Right forelimb (tissue), 1 donor: ENCODE data around the gene NRSN2.

Source experiments
- DNase-seq: peaks from one replicate; pipeline ENCODE4 v3.0.0-alpha.2; 2018

Gene NRSN2, protein sequence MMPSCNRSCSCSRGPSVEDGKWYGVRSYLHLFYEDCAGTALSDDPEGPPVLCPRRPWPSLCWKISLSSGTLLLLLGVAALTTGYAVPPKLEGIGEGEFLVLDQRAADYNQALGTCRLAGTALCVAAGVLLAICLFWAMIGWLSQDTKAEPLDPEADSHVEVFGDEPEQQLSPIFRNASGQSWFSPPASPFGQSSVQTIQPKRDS

DNA sequence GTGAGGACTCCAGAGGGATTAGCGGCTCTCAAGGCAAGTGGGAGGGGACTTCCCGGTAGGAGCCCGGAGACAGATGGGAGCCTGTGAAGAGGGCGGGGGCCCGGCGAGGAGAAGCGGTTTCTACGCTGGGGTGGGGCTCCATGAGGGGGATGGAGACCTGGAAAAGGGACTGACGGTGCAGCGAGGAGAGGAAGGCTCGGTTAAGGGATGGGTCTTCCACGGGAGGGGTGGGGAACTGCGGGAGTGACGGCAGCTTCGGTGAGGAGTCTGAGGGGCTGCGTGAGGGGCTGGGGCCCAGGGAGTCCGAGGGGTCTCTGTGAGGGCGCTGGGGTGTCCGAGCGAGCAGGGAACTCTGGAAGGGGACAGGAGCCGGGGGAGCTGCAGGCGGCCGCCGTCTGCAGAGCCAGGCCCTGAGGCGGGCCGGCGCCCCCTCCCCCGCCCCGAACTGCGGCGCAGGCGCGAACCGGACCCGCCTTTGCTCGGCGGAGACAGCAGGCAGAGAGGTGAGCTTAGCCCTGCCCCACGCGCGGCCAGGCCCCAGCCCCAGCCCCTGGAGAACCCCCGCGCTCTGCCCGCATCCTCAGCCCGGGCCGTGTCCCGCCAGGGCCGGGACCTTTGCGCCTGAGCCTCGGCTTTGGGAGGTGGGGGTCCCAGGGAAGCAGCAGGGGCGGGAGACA, at the start of gene NRSN2:
Gene NRSN2, plus strand, starts transcription at position 472 of the 677 bp plus-strand sequence. CDS start 2,533 bp downstream, outside the sequence.
- DNase-seq = peak; percentile 84

DNA sequence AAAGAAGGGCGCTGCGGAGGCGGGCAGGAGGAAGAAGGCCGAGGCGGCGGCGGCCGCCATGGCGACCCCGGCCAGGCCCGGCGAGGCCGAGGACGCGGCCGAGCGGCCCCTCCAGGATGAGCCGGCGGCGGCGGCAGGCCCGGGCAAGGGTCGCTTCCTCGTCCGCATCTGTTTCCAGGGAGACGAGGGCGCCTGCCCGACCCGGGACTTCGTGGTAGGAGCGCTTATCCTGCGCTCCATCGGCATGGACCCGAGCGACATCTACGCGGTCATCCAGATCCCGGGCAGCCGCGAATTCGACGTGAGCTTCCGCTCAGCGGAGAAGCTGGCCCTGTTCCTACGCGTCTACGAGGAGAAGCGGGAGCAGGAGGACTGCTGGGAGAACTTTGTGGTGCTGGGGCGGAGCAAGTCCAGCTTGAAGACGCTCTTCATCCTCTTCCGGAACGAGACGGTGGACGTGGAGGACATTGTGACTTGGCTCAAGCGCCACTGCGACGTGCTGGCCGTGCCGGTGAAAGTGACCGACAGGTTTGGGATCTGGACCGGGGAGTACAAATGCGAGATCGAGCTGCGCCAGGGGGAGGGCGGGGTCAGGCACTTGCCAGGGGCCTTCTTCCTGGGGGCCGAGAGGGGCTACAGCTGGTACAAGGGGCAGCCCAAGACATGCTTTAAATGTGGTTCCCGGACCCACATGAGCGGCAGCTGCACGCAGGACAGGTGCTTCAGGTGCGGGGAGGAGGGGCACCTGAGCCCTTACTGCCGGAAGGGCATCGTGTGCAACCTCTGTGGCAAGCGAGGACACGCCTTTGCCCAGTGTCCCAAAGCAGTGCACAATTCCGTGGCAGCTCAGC, 48.8 kb upstream of the NRSN2 start:
- peak; percentile 73 for DNase-seq

DNA sequence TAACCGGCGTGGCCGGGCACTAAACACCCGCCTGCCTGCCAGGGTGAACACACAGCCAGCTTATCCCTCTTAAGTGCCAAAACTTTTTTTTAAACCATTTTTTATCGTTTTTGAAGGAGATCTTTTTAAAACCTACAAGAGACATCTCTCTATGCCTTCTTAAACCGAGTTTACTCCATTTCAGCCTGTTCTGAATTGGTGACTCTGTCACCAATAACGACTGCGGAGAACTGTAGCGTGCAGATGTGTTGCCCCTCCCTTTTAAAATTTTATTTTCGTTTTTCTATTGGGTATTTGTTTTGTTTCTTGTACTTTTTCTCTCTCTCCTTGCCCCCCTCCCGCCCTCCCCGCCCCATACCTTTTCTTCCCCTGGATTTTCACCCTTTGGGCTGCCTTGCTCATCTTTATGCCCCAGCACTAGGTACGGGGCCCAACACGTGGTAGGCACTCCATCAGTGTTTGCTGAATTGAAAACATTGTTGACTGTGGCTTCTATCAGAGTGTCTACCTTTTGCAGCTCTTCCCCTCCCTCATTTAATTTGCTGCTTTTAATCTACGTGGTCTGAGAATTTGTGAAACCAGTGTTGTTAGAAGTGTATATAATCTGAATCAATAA, 48.0 kb upstream of the NRSN2 start:
- DNase-seq = no peak

DNA sequence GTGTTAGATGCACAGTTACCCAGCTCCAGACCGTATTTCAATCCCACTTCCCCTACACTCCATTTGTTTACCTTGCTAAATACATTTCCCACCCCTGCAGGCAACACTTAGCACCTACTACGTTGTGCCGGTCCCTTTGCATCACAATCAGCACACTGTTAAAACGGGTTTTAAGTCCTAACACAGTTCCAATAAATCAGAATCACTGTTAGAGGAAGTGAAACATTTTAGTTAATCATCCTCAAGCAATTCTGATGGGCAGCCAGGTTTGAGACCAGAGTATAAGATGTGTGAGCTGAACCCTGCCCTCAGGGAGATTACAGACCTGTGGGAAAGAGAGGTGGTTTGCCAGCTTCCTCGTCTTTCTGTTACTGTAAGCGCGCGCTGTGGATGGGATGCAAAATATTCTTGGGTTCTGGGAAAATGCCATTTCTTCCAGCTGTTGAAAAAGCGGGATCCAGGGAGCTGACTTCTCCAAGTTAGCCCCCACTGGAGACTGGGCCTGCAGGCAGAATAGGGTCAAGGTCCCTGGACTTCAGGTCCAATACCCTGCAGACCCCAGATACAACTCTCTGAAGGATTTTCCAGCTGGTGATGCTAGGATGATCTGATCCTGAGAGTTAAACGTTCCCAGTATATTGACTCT, 46.4 kb upstream of the NRSN2 start:
- DNase-seq = peak; percentile 58

DNA sequence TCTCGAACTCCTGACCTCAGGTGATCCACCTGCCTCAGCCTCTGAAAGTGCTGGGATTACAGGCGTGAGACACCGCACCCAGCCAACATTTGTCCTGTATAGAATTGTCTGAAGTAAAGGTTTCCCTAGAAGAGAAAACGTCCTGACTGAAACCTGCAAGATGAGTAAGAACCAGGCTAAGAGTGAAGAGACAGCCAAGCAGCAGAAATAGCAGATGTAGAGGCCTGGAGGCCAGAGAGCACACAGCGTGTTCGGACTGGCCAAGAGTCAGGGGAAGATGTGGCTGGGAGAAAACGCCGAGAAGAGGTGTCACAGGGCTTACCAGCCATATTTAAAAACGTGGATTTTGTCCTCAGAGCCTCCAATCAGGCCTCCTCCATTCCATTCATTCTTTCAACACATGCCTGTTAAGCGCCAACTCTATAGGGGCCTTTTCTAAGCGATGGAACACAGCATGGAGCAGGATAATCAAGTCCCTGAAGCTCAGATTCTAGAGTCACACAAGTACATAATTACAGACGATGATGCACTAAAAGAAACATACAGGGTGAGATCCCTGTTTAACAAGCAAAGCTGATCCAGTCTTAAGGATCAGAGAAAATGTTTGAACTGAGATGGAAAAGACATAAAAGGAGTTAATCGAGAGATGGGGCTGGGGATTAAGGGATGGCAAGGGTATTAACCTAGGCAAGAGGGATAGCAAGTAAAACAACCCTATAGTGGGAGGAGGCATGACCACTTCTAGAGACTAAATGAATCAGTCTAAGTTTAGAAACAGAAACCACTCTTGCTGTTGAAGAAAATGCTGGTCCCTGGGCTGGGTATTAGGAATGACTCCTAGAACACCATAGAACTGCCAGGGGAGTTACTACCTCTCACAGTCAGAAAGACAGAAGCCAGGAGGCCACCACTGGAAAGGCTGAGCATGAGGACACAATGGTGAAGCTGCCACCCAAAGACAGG, 44.7 kb upstream of the NRSN2 start:
- DNase-seq = no peak

DNA sequence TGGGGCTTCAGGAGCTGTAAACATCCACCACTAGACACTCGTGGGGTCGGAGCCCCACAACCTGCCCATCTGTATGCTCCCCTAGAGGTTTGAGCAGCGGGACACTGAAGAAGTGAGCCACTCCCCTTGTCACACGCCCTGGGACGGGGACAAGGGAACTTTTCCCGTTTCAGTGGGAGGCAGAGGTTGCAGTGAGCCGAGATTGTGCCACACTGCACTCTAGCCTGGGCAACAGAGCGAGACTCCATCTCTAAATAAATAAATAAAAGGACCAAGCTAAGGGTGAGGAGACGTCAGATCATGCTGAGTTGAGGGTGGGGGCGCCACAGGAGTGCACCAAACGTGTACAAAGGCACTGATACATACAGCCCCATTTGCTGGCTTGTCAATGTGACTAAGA, 41.2 kb upstream of the NRSN2 start:
- DNase-seq = no peak

DNA sequence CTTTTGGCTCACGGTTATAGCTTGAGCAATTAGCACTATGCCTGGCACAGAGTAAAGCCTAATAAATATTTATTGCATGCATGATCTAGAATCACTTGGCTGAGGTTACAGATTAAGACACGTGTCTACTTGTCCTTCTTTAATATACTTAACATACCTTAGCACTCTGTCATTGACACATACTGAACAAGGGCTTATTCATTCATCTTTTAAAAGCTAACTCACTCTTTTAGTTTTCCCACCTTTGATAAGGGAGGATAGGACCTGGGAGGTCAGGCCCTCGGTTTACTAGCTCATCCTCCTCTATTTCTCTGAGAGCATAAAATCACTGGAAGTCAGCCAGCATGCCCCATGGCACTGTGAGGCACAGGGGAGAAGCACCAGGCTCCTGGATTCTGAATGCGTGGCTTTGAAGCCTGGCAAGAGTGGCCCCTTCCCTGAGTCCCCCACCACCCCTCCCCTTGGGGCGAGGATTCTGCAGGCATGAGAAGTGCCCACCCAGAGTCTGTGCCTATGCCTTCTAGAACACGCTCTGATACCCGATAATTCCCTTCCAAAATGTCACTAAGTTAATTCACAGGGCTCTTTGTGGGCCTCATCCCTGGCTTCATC, 38.4 kb upstream of the NRSN2 start:
- no peak for DNase-seq

DNA sequence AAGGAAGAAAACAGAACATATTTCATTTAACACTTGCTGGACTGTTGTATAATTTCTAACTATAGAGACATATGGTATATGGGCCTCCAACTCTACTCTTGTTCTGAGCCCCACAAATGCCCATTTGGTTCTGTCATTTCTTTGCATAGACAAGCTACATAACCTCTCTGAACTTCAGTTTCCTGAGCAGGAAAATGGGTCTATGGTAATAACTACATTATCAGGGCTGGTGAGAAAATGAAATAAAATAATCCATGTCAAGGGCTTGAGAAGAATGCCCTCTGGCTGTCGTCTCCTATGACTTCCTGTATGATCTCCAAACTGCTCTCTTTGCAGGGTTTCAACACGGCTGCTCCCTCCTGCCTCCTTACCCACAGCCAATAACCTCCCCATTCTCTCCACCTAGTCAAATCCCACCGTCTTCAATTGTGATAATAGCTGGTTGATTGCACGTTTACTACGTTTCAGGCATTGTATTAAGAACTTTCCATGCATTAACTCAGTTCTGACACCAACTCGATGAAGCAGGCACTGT, 37.5 kb upstream of the NRSN2 start:
- no peak for DNase-seq

DNA sequence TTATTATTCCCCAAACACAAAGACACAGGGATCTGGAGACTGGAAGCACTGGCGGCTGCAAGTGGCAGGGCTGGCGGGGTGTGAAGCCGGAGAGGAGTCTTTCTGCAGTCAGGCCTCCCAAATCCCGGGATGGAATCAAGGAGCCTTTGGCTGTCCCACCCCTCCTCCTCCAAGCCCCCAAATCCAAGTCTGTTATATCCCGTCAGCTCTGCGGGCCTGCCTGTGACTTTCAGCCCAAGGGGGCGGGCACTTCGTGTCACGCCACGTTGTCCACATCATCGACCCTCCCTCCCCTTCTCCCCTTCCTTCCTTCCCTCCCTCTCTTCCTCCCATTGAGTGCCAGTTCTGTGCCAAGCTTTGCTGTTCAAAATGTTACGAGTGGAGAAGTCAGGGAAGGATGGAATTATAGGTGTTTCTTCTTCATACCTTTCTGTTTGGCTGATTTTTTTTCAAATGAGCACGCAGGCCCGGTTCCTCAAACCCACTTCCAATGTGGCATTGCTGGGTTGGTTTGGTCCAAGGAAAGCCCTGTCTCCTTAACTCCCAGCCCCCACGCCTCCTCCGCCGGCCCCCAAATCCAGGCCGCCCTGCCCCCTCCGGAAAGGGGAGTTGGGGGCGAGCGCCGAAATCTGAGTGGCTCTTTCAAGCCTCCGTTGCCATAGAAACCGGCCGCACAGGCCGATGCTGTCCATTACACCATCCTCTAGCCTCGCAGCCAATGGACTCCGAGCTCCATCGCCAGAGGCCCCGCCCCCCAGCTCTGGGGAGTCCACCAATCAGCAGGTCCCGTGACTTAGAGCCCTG, 36.9 kb upstream of the NRSN2 start:
- peak; percentile 98 for DNase-seq

DNA sequence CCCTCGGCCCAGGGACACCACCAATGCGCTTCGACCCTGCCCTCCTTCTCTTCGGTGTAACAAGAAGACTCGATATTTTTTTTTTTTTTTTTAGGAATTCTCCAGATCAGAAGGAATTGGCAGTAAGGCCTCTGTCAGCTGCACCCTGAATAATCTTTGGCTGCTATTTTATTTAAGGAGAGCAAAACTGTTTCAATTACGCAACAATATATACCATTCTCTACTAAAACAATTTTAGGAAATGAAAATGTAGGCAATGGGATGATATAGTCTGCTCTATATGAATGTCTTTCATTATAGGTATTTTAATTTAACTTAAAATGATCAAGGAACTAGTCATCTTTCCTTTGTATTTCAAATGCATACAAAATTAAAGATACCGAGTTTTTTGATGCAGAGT, 36.3 kb upstream of the NRSN2 start:
- no peak for DNase-seq

DNA sequence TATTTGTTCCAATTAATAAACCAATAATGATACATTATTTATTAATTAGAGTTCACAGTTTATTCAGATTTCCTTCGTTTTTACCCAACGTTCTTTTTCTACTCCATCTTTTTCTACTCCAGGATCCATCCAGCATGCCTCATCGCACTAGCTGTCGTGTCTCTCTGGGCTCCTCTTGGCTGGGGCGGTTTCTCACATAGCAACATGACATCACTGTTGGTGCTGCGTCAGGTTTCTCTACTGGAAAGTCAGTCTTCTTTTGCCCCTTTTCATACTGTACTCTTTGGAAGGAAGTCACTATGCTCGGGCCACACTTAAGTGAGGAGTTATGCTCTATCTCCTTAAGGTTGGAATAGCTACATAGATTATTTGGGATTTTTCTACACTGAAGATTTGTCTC, 35.3 kb upstream of the NRSN2 start:
- DNase-seq = no peak

DNA sequence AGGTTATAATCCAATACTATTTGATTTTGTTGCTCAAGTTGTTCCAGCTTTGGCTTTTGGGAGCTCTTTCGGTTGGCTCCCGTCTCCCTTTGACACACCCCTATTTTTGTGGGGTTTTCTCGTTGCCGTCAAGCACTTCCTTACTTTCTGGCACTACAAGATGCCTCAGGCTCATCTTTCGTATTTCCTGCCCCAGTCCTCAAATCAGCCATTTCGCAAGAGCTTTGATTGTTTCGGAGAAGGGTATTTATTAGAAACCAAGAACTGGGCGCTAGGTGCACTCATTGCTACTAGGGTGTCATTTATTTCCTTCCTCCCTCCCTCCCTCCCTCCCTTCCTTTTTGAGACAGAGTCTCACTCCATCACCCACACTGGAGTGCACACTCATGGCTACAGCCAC, 34.8 kb upstream of the NRSN2 start:
- DNase-seq = no peak

DNA sequence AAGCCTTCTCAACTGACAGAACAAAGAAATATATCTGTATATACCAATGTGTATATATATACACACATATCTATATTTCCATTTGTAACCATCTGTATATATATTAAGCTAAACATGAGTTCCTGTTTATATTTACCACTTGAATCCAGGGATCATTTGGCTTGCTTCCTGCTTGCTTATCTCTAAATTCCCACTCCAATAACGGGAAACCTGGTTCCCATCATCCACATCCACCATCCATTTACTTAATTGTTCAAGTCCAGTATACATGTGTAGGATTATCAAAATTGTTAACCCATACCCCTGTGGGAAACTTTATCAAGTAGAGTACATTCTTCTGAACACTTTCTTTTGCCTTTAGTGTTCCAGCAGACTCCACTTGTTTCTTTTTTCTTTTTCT, 34.0 kb upstream of the NRSN2 start:
- no peak for DNase-seq

DNA sequence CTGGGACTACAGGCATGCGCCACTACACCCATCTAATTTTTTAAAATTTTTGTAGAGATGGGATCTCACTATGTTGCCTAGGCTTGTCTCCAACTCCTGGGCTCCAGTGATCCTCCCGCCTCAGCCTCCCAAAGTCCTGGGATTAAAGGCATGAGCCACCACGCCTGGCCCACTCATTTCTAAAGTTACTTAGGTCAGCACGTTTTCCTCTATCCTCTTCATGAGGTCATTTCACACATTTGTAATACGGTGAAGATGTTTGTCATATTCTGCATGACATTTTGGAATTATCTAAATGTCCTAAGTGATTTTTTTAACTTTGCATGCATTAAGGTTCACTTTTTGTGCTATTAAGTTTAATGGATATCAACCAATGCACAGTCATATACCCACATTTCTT, 33.5 kb upstream of the NRSN2 start:
- no peak for DNase-seq

DNA sequence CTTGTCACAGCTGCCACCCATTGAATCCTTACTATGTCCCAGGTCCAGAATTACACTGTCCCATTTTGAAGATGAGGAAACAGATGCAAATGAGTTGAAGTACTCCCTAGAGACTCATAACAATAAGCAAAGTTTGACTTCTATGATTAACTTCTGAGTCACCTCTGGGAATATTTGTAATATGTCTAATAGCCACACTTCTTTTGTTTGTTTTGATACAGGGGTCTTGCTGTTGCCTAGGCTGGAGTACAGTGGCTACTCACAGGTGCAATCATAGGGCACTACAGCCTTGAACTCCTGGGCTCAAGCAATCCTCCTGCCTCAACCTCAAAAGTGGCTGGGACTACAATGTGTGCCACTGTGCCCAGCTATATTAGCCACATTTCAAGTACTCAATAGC, 33.0 kb upstream of the NRSN2 start:
- no peak for DNase-seq

DNA sequence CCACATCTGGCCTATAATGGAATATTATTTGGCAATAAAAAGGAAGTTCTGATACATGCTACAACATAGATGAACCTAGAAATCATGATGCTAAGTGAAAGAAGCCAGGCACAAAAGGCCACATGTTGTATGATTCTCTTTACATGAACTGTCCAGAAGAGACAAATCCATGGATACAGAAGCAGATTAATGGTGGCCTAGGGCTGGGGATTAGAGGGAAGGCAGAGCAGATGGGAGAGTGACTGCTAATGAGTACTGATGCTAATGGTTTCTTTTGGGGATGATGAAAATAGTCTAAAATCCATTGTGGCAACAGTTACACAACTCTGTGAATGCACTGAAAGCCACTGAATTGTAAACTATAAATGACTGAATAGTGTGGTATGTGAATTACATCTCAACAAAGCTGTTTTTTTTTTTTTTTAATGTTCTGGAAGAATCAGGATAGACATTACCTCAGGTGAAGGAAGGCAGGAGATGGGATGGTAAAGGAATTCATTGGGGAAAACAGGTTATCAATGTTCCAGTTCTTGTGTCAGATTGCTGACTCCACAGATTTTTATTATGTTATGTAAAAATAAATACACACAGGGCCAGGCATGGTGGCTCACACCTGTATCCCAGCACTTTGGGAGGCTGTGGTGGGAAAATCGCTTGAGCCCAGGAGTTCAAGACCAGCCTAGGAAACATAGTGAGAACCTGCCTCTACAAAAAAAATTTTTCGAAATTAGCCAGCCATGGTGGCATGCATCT, 30.4 kb upstream of the NRSN2 start:
- DNase-seq = no peak

DNA sequence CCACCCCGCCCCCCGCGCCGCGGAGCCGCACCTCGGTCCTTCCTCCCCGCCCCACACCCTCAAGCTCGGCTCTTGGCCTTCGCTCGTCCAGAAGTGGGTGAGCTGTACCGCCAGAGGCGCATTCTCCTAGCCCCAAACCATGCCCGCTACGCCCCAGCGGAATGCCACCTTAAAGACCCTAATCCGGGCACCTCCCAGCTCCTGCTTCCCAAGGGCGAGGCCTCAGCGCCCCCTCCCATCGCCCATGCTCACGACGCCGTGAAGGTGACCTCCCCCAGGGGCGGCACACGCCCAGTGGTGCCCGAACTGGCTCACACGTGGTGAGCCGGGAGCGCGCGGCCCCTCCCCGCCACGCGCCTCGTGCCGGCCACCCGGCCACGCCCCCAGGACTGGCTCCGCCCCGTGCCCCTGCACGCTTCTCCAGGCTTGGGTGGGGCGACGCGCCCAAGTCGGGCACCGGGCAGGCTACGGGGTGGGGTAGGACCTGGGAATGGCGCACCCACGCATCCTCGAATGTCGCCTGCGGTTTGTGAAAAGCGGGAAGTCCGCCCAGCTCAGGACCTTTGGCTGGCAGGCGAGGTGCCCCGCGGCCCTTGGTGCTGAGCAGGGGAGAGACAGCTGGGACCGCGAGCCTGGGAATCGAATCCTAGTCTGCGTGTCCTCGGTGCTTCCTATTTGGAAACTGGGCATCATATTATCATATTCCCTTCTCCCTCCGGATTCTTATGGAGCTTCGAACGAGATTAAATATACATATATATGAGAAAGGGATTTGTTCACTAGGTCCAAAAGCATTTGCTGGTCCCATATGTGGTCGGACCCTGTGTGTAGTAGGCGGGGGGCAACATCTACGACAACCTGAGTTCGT, 22.5 kb upstream of the NRSN2 start:
- peak; percentile 92 for DNase-seq
